Hepatocyte (in vitro differentiated cells): ENCODE data around the gene DIS3L2.

Source experiments
- EZH2 ChIP-seq: fragments of 200-600 bp; sonication (generic); IDR thresholded peaks from 2 replicates; pipeline ENCODE4 v1.6.1; 2016; ENCODE audit warnings: antibody characterized with exemption, mild to moderate bottlenecking, borderline replicate concordance
- TF ChIP-seq, protein P1 (sequence below): fragments of 200-600 bp; sonication (generic); IDR thresholded peaks from 2 replicates; pipeline ENCODE4 v1.5.1; 2016; ENCODE audit warnings: antibody characterized with exemption, mild to moderate bottlenecking; ENCODE audit not compliant: poor library complexity

DNA sequence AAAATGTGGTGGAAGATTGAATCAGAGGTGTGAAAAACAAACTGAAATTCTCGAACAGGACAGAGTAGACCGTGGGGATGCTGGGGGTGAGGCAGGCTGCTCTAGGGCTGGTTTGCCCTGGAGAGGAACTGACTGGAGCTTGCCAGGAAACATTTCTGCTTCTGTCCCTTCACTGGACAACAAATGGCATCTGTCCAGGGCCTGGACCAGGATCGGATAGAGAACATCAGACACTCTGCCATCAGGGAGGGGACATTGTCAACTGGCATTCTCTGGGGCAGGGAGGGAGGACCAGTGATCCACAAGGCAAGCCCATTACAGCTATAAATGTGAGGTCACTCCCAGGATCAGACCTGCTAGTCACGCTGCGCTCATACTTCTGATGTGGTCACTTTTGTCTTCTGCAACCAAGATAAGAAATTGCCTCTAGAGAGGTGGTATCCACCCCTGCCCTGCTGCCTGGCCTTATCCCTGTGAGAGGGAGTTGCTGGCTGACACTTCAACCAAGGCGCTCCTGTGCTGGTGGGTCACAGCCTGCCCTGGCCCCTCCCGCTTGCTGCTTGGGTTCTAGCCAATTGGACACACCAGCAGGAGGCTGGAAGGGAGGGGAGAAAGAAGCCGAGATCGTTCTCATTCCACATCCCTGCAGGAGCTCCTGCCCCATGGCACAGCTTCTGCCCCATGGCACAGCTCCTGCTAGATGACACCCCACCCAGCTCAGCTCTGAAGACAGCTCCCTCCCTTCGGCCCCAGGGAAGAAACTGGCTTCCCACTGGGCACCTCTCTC, 44.0 kb upstream of the DIS3L2 start:
- TF ChIP-seq EZH2, result no peak
- TF ChIP-seq, protein P1, sequence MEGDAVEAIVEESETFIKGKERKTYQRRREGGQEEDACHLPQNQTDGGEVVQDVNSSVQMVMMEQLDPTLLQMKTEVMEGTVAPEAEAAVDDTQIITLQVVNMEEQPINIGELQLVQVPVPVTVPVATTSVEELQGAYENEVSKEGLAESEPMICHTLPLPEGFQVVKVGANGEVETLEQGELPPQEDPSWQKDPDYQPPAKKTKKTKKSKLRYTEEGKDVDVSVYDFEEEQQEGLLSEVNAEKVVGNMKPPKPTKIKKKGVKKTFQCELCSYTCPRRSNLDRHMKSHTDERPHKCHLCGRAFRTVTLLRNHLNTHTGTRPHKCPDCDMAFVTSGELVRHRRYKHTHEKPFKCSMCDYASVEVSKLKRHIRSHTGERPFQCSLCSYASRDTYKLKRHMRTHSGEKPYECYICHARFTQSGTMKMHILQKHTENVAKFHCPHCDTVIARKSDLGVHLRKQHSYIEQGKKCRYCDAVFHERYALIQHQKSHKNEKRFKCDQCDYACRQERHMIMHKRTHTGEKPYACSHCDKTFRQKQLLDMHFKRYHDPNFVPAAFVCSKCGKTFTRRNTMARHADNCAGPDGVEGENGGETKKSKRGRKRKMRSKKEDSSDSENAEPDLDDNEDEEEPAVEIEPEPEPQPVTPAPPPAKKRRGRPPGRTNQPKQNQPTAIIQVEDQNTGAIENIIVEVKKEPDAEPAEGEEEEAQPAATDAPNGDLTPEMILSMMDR, result no peak
